Endothelial cell of coronary artery (primary cell): ENCODE results near the gene DQX1. TPM values are rescaled to one million over a fixed set of nuclear protein-coding genes. Genes with fewer than 3 reads are reported as not detected.

Source experiments
- total RNA-seq: library from RNA; depleted of rRNA; stranded (reverse); fragments of >200 nt; gene quantifications from 2 replicates; pipeline ENCODE4 v1.2.3, GENCODE V29; 2014

DQX1 gene, protein sequence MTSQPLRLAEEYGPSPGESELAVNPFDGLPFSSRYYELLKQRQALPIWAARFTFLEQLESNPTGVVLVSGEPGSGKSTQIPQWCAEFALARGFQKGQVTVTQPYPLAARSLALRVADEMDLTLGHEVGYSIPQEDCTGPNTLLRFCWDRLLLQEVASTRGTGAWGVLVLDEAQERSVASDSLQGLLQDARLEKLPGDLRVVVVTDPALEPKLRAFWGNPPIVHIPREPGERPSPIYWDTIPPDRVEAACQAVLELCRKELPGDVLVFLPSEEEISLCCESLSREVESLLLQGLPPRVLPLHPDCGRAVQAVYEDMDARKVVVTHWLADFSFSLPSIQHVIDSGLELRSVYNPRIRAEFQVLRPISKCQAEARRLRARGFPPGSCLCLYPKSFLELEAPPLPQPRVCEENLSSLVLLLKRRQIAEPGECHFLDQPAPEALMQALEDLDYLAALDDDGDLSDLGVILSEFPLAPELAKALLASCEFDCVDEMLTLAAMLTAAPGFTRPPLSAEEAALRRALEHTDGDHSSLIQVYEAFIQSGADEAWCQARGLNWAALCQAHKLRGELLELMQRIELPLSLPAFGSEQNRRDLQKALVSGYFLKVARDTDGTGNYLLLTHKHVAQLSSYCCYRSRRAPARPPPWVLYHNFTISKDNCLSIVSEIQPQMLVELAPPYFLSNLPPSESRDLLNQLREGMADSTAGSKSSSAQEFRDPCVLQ
- 0.09 TPM in 1 of 2 replicates, not detected in the other for total RNA-seq

GRCh38 chr2:74525717-74526648 is at the start of gene DQX1:
DQX1 (minus strand) TSS chr2:74526231; CDS start chr2:74525729, 502 bp downstream.

DNA sequence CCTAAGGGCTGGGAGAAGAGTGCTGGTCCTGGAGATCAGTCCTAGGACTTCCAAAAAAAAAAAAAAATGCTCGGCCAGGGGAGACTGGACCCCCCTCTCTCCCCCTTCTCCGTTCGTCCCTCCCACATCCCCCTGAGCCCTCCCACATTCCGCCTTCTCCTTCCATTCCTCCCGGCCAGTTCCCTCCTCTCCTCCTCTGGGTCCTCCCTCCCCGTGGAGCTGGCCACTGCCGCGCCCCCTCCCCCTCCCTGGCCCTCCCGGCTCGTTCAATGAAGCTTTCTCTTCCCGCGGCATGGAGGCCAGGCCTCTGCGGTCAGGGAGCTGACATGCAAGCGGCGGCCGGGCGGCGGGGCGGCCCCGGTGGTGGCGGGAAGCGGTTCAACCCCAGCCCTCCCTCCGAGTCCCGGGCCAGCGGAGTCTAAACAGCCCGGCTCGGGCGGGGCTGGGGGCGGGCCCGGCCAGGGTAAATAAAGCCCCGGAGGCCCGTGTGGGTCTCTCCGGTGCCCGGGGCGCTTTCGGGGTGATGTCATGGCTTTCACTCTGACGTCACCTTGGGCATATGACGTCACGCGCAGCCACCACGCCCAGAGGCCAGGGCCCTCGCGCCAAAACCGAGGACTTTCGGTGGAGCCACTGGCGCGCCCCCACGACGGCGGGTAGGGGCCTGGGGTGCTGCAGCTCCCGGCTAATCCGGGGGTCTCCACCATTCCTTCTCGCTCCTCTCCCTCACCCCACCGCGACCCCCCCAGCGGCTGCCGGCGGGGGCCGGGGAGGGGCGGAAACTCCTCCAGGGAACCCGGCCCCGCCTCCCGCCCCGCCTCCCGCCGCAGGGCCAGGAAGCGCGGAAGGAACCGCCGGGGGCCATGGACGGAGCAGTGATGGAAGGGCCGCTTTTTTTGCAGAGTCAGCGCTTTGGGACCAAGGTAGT is 28.1 kb upstream of the DQX1 start, which contains the start of the genes DOK1 and LOXL3:
Gene DOK1 (plus strand): TSS at position 829 of the 928 bp plus-strand sequence. CDS start 35 bp downstream, at position 864.
Gene LOXL3 (minus strand): TSS at position 51 of the 928 bp plus-strand sequence. CDS start 1,308 bp downstream, outside the sequence.

GRCh38 chr2:74529357-74530238 is 3.6 kb upstream of the DQX1 start, which contains the start of the genes AUP1 and HTRA2:
AUP1 (minus strand) TSS chr2:74529706; CDS start chr2:74529629, 77 bp downstream.
HTRA2 (plus strand) TSS chr2:74529933; CDS start chr2:74530007, 74 bp downstream.

DNA sequence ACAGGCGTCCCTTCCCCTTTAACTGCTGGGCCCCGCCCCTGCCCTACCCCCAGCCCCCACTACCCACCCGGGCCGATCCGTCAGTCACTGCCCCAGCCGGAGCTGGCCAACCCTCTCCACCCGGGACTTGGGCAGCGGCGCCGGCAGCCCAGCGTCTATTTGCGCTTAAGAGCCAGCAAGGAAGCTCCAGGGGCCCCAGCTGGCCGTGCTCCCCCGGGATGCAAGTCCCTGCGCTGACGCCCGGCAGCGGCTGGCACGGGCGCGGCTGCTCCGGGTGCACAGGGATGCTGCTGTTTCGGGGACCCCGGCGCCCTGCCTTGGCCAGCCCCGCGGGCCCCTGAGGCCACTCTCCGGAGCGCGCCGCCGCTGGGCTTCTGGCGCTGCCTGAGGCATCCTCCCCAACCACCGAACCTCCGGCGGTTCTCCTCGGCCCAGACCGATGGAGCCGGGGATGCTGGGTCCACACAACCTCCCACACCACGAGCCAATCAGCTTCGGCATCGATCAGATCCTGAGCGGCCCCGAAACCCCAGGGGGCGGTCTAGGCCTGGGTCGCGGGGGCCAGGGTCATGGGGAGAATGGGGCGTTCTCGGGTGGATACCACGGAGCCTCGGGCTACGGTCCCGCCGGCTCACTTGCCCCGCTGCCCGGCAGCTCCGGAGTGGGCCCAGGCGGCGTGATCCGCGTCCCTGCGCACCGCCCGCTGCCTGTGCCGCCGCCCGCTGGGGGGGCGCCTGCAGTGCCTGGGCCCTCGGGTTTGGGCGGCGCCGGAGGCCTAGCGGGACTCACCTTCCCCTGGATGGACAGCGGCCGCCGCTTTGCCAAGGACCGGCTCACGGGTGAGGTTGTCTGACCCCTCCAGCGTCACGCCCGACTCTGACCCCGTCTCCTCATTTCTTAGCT is 11.4 kb downstream of the DQX1 start, which contains the start of gene TLX2:
Gene TLX2 (plus strand): TSS at position 83 of the 903 bp plus-strand sequence. CDS start 357 bp downstream, at position 440.

GRCh38 chr2:74507145-74507925 is 18.7 kb downstream of the DQX1 start, which contains the start of gene PCGF1:
PCGF1 (minus strand) TSS chr2:74507695; CDS start chr2:74507668, 27 bp downstream.

DNA sequence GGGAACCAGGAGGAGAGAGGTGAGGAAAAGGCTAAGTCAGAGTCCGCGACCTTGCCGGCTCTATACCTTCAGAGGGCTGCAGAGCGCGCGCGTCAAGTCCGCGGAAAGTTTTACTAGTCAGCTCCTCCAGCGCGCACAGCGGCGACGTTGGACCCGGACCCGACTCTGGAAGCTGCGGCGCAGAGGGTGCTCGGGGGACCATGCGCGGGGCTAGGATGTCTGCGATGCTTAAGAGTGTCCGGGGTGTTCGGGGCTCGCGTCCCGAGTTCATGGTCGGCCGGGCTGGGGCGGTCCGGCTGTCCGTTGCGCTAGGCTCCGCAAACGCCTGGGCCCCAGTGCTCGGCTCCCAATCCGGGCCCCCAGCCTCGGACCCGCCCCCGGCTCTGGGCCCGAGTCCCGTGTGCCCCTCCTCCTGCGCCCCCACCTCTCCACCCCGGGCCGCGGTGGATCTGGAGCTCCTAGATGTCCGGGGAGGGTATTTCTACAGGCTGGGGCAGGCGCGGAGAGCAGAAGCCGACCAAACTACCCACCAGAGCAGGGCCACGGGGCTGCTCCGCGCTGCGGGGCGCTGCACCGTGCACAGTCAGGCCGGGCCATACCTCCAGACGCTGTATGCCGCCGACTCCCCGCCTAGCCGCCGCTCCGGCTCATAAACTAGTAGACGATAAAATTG is 26.6 kb downstream of the DQX1 start, which contains the start of gene LBX2:
Gene LBX2 (minus strand): TSS at position 337 of the 673 bp plus-strand sequence. CDS start 66 bp downstream, at position 271.

DNA sequence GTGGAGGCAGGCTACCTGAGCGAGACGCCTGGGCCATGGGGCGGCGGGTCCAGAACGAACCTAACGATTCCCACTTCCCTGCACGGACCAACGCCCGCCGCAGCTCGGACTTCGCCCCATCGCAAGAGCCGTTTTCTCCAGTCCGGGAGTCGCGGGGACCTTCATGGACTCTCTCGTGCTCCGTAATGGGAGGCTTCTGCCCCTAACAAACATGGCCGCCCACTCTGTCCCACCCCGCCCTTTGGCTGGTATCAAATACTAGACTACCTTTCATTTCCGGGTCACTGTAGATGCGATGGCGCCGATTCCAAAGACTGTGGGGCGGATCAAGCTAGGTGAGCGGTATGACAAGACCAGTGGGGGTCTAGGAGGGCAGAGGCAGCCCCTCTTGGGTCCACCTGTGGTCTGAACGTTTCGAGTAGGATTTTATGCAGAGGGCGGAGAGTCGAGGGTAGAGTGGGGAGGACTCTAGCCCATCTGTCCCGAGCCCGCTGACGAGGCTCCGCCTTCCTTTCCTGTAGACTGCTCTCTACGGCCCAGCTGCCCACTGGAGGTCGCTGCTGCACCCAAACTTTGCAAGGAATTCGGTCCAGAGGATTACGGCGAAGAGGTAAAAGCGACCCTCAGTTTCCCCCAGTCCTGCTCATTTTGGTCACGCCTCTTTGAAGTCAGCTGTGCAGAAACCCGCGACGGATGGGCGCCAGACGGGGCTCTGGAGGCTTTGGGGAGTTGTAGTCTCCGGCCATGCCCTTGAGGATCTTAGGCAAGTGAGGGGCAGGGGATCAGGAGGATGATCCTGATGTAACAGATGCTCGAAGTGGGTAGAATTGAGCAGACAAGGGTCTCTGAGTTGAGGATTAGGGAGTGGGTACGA is 43.0 kb downstream of the DQX1 start, which contains the start of the genes CCDC142 and TTC31:
Gene CCDC142 (minus strand): TSS at position 198 of the 874 bp plus-strand sequence. CDS start 161 bp downstream, at position 37.
Gene TTC31 (plus strand): TSS at position 281 of the 874 bp plus-strand sequence. CDS start 15 bp downstream, at position 296.

DNA sequence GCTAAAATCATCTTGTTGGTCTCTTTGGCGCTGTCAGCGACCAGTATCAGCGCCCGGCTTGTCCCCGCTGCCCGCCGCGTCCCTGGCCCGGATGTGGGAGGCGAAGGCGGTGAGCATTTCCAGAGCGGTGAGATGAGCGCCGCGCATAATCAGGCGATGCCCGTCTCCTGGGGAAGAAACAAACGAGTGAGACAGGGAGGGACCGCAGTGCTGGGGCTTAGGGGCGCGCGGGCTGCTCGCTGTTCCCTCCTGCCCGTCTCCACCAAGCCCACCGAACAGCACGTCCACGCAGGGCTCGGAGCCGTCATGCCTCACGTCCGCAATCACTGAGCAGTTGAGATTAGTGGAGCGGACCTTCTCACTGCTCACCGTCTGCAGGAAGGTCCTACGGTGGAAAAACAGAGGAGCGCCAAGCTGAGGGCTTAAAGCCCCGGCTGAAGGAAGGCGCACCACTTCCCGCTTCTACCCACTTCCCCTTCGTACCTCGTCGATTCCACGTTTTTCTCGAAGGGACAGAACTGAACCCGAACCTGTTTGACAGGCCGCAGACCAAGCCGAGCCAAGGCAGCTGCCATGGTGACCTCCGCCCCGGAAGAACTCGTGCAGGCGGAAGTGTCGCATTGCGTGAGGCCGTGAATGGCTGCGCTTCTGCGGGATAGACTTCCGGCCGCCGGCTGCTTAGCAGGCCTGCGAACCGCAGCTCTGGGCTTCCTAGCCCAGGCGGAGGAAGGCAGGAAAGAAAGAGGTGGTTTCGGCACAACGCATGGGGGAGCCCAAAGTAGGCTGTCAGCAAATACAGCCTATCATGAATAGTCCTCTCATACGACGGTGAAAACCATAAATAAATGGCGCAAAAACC is 53.7 kb downstream of the DQX1 start, which contains the start of gene MRPL53:
Gene MRPL53 (minus strand): TSS at position 595 of the 859 bp plus-strand sequence. CDS start 20 bp downstream, at position 575.

Other genes with a start within 250 kb of the DQX1 start
- gene SLC4A5, start 182.8 kb downstream of the DQX1 start, total RNA-seq, result 0.09 TPM in 1 of 2 replicates, not detected in the other
- 147 and 177 TPM in 2 replicates for gene DCTN1, start 145.9 kb downstream of the DQX1 start, total RNA-seq
- 0.09 and 0.19 TPM in 2 replicates for gene C2orf81, start 104.6 kb downstream of the DQX1 start, total RNA-seq
- gene WDR54, start 104.5 kb downstream of the DQX1 start, total RNA-seq, result 43.6 and 46.7 TPM in 2 replicates
- 6.7 and 9.0 TPM in 2 replicates for gene RTKN, start 84.3 kb downstream of the DQX1 start, total RNA-seq
- 8.5 and 15.2 TPM in 2 replicates for gene INO80B, start 71.1 kb downstream of the DQX1 start, total RNA-seq
- 30.9 and 36.8 TPM in 2 replicates for gene WBP1, start 67.8 kb downstream of the DQX1 start, total RNA-seq
- 46.2 and 60.4 TPM in 2 replicates for gene MOGS, start 60.8 kb downstream of the DQX1 start, total RNA-seq
- 49.9 and 50.5 TPM in 2 replicates for gene MRPL53, start 53.6 kb downstream of the DQX1 start, total RNA-seq
- 13.0 and 24.2 TPM in 2 replicates for gene CCDC142, start 43.2 kb downstream of the DQX1 start, total RNA-seq
- gene TTC31, start 43.1 kb downstream of the DQX1 start, total RNA-seq, result 6.8 and 9.5 TPM in 2 replicates
- 1.4 and 2.1 TPM in 2 replicates for gene LBX2, start 26.6 kb downstream of the DQX1 start, total RNA-seq
- 13.7 and 16.8 TPM in 2 replicates for gene PCGF1, start 18.5 kb downstream of the DQX1 start, total RNA-seq
- not detected in 2 replicates for gene TLX2, start 11.8 kb downstream of the DQX1 start, total RNA-seq
- gene AUP1, start 3.5 kb upstream of the DQX1 start, total RNA-seq, result 91.2 and 104 TPM in 2 replicates
- 43.3 and 47.2 TPM in 2 replicates for gene HTRA2, start 3.7 kb upstream of the DQX1 start, total RNA-seq
- 0.99 and 31.5 TPM in 2 replicates for gene LOXL3, start 27.7 kb upstream of the DQX1 start, total RNA-seq
- 14.6 and 24.3 TPM in 2 replicates for gene DOK1, start 28.5 kb upstream of the DQX1 start, total RNA-seq
- not detected in 2 replicates for gene M1AP, start 122.1 kb upstream of the DQX1 start, total RNA-seq
- gene SEMA4F, start 128.0 kb upstream of the DQX1 start, total RNA-seq, result 4.0 and 5.9 TPM in 2 replicates